DMS153 treated with DMSO at 0.1 percent for 48 hours (cell line): ENCODE results near the gene CD68.

Experiments
- DNase-seq: peaks from one replicate; lab custom pipeline; 2025; ENCODE audit not compliant: unreplicated experiment; lab: John Stamatoyannopoulos, UW

The CD68 gene

DNA sequence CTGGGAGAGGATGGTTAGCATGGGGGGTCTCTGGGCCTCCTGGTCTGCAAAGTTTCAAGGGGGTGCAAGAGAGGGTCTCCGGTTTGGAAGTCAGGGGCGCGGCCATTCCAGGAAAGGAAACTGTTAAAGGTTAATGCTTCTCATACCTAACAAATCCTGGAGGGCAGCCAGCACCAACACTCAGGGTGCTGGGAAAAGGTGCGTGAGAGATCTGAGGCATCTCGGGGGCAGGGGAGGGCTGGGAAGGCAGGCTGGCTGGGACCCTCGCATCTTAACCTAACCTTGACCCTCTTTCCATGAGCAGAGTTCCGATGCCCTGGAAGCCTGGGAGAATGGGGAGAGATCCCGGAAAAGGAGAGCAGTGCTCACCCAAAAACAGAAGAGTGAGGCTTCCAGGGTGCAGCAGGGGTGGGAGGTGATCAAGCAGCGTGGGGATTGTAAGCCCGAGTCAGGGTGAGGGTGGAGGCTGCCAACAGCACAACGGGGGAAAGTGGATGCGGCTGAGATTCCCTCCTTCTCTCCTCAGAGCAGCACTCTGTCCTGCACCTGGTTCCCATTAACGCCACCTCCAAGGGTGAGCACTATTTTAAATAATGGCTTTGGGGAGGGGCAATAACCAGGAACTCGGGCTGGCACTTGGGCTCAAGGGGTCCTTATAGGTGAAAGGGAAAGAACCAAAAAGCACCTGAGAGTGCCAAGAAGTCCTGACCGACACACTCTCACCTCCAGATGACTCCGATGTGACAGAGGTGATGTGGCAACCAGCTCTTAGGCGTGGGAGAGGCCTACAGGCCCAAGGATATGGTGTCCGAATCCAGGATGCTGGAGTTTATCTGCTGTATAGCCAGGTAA, 19.9 kb upstream of the CD68 start:
- no peak for DNase-seq

DNA sequence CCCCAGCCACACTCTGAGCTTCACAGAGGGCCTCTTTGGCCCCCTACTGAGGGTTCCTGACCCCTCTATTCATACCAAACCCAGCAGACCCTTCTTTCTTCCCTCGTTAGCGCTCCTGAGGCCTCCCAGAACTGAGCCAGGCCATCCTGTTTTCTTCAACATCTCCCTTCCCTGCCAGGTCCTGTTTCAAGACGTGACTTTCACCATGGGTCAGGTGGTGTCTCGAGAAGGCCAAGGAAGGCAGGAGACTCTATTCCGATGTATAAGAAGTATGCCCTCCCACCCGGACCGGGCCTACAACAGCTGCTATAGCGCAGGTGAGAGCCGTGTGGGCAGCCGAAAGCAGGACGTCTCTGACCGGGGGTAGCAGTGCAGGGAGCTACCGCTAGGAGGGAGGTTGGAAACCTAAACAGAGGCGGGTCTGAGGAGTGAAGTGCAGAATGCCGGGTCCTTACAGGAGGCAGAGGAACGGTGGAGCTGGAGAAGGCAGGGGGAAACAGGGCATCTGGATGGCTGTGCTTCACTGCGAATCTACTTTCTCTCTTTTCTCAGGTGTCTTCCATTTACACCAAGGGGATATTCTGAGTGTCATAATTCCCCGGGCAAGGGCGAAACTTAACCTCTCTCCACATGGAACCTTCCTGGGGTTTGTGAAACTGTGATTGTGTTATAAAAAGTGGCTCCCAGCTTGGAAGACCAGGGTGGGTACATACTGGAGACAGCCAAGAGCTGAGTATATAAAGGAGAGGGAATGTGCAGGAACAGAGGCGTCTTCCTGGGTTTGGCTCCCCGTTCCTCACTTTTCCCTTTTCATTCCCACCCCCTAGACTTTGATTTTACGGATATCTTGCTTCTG, 19.0 kb upstream of the CD68 start:
- DNase-seq = no peak

- peak; percentile 48 for DNase-seq
Observed at GRCh38 chr17:7561028-7561575, 18.3 kb upstream of the CD68 start.

- DNase-seq = no peak
Observed at GRCh38 chr17:7561589-7562207, 17.7 kb upstream of the CD68 start, which contains the start of gene SENP3. Gene SENP3, plus strand, starts transcription at chr17:7561919. Its CDS starts 1,158 bp downstream, at chr17:7563077.

DNA sequence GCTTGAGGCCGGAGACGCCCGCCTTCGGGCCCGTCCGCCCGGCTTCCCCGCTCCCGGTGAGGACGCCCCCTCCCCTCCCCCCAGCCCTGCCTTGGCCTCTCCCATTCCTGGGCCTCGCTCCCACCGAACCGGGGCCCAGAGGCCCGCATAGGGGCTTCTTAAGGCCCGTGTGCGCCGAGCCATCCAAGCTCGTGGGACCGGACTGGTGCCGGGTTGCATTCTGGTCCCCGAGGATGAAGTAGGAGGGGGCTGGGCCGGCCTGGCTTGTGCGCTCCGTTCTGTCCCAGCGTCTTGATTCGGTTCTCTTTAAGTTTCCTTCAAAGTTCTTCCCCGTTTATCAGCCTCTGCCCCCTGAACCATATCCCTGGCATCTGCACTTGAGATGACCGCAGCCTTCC, 17.2 kb upstream of the CD68 start:
- no peak for DNase-seq

DNA sequence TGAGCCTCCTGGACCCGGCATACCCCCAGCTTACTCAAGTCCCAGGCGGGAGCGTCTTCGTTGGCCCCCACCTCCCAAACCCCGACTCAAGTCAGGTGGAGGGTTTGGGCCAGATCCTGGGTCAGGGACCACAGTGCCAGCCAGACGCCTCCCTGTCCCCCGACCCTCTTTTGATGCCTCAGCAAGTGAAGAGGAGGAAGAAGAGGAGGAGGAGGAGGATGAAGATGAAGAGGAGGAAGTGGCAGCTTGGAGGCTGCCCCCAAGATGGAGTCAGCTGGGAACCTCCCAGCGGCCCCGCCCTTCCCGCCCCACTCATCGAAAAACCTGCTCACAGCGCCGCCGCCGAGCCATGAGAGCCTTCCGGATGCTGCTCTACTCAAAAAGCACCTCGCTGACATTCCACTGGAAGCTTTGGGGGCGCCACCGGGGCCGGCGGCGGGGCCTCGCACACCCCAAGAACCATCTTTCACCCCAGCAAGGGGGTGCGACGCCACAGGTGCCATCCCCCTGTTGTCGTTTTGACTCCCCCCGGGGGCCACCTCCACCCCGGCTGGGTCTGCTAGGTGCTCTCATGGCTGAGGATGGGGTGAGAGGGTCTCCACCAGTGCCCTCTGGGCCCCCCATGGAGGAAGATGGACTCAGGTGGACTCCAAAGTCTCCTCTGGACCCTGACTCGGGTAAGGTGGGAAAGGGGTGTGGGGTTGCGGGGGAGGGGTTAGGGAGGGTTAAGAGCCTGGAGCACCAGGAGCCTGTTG, 16.1 kb upstream of the CD68 start:
- DNase-seq = no peak

GRCh38 chr17:7569571-7569970, 9.9 kb upstream of the CD68 start:
- DNase-seq = no peak

DNA sequence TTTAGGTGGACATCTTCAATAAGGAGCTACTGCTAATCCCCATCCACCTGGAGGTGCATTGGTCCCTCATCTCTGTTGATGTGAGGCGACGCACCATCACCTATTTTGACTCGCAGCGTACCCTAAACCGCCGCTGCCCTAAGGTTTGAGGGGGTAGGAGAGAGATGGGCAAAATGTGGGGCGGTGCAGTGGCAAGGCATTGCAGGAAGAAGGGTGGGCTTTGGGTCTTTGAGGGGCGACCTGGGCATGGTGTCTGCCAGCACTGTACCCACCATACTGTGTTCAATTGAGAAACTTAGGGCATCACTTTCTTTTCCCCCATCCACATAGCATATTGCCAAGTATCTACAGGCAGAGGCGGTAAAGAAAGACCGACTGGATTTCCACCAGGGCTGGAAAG, 9.1 kb upstream of the CD68 start:
- no peak for DNase-seq

- DNase-seq = no peak
Observed at GRCh38 chr17:7572338-7572587, 7.2 kb upstream of the CD68 start.

DNA sequence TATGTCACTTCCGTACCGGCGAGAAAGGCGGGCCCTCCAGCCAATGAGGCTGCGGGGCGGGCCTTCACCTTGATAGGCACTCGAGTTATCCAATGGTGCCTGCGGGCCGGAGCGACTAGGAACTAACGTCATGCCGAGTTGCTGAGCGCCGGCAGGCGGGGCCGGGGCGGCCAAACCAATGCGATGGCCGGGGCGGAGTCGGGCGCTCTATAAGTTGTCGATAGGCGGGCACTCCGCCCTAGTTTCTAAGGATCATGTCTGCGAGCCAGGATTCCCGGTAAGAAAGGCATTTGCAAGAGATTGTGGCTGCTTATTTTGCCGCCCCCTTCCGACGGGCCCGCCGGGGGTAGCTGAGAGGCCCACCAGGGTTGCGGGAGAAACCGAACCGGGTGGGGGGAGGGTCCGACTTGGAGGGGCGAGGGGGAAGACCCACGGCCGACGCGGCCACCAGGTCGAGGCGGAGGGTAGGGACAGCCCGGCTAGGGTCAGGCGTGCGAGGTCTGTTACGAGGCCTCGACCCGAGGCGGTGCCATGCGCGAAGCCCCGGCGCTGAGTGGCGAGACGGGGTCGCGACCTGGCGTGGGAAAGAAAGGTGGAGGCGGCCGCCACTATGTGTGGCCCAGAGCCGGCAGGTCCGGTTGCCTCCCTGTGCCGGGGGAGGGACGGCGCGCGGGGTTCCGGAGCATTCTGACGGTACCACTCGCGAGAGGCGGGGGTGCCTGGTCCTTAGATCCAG, 6.7 kb upstream of the CD68 start:
- peak; percentile 81 for DNase-seq

GRCh38 chr17:7573324-7574080, 5.9 kb upstream of the CD68 start:
- no peak for DNase-seq

GRCh38 chr17:7574176-7574953, 5.1 kb upstream of the CD68 start:
- DNase-seq = no peak

GRCh38 chr17:7575481-7575883, 4.0 kb upstream of the CD68 start:
- no peak for DNase-seq

DNA sequence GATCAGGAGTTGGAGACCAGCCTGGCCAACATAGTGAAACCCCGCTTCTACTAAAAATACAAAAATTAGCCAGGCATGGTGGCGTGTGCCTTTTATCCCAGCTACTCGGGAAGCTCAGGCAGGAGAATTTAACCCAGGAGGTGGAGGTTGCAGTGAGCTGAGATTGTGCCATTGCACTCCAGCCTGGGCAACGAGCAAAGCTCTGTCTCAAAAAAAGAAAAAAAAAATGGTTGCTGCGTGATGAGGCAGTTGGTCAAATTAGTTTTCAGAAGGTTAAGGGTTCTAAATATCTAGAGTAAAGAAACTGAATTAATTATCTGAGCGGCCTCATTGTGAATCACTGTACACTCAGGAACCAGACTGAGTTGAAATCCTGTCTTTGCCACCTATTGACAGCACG, 3.5 kb upstream of the CD68 start:
- no peak for DNase-seq

GRCh38 chr17:7576432-7576937, 3.0 kb upstream of the CD68 start:
- DNase-seq = no peak

- no peak for DNase-seq
Observed at GRCh38 chr17:7577327-7578199, 1.9 kb upstream of the CD68 start.

GRCh38 chr17:7579834-7580603, 581 bp downstream of the CD68 start:
- no peak for DNase-seq
